Sigmoid colon (tissue), 7 donors: ENCODE results near the gene SMIM10L1. TPM values are rescaled to one million over a fixed set of nuclear protein-coding genes. Genes with fewer than 3 reads are reported as not detected.

ENCODE experiments used
- DNase-seq: peaks from one replicate; pipeline ENCODE4 v3.0.0-alpha.2; 2019
- H3K27ac ChIP-seq, 4 donors: fragments of 200-600 bp; sonication (generic); one replicate each; pipeline ENCODE4 v1.5.1; 2016 to 2019; ENCODE audit warnings: mild to moderate bottlenecking in 1 of 4
- H3K27me3 ChIP-seq, 3 donors: fragments of 200-600 bp; sonication (generic); one replicate each; pipeline ENCODE4 v1.5.1; 2019; ENCODE audit warnings: mild to moderate bottlenecking in 1 of 3
- H3K36me3 ChIP-seq, 4 donors: fragments of 200-600 bp; sonication (generic); one replicate each; pipeline ENCODE4 v1.5.1; 2016 to 2019
- H3K4me1 ChIP-seq, 4 donors: fragments of 200-600 bp; sonication (generic); one replicate each; pipeline ENCODE4 v1.5.1; 2017 to 2019
- H3K4me3 ChIP-seq, 4 donors: fragments of 200-600 bp; sonication (generic); one replicate each; pipeline ENCODE4 v1.5.1; 2017 to 2019; ENCODE audit warnings: mild to moderate bottlenecking in 2 of 4, moderate library complexity in 1 of 4
- H3K9me3 ChIP-seq, 4 donors: fragments of 200-600 bp in 3 of 4; sonication (generic) in 3 of 4; one replicate each; pipeline versions ENCODE4 v1.5.1 to v1.6.1; 2013 to 2019
- EP300 ChIP-seq, 4 donors: sonication (generic); formaldehyde crosslinking; IDR thresholded peaks; one replicate each; pipeline ENCODE4 v1.6.1; 2017; ENCODE audit warnings: antibody characterized with exemption in 4 of 4
- POLR2A ChIP-seq, 2 donors: fragments of 450-650 bp; IDR thresholded peaks; one replicate each; pipeline ENCODE4 v1.6.1; 2016; ENCODE audit warnings: antibody characterized with exemption in 2 of 2, mild to moderate bottlenecking in 2 of 2, moderate library complexity in 2 of 2
- POLR2AphosphoS5 ChIP-seq, 4 donors: sonication (generic); formaldehyde crosslinking; IDR thresholded peaks; one replicate each; pipeline ENCODE4 v1.6.1; 2017; ENCODE audit warnings: antibody characterized with exemption in 4 of 4
- WGBS, 2 donors: extraction: QIAGEN DNeasy Blood & Tissue Kit; methylation state at CpG; one replicate each; pipeline ENCODE4 v1.1.7; 2013; 5-methylcytosine and 5-hydroxymethylcytosine counted together
- intact Hi-C: fragments of 100-400 bp; cut with DNase I; formaldehyde crosslinking; loops from one replicate; pipeline ENCODE4 v1.15.1; 2023
- polyA plus RNA-seq, 3 donors: library from polyadenylated mRNA; stranded (reverse); fragments of 200-250 nt; gene quantifications; one replicate each; pipeline ENCODE4 v1.2.3, GENCODE V29; 2013
- total RNA-seq, 4 donors: library from RNA; depleted of rRNA; stranded (reverse); fragments of >200 nt; gene quantifications; one replicate each; pipeline ENCODE4 v1.1.0, GENCODE V29; 2016
- TF ChIP-seq, protein P1 (sequence below), 4 experiments: fragments of 450-650 bp in 3 of 4; fragments of 200-600 bp in 1 of 4; IDR thresholded peaks; one replicate each; pipeline ENCODE4 v1.5.1; 2016 to 2019; ENCODE audit warnings: antibody characterized with exemption in 4 of 4, mild to moderate bottlenecking in 3 of 4, moderate library complexity in 2 of 4
- donor health status: healthy with polysubstance abuse.
- donor health status: Bipolar disorder and iron deficiency.
- donor health status: healthy.

Gene SMIM10L1
- total and polyA plus RNA-seq, 7 donors = 7.6 to 17.8 (median 11.1) TPM

DNA sequence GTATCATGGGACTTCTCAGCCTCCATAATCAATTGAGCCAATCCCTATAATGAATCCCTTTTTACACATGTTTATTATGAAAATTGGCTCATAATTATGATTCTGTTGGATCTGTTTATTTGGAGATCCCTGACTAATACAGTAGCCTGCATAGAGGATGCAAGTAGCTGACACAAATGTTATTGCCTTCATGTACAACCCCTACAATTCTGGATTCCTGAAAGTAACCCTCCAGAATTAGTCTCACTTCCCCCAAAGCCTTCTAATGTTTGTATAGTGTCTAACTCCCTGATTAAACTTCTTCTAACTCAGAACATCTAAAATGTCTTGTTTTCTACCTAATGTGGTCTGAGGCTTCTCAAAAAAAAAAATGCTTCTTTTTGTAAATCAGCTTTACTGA, 6.6 kb upstream of the SMIM10L1 start:
- TF ChIP-seq, protein P1, sequence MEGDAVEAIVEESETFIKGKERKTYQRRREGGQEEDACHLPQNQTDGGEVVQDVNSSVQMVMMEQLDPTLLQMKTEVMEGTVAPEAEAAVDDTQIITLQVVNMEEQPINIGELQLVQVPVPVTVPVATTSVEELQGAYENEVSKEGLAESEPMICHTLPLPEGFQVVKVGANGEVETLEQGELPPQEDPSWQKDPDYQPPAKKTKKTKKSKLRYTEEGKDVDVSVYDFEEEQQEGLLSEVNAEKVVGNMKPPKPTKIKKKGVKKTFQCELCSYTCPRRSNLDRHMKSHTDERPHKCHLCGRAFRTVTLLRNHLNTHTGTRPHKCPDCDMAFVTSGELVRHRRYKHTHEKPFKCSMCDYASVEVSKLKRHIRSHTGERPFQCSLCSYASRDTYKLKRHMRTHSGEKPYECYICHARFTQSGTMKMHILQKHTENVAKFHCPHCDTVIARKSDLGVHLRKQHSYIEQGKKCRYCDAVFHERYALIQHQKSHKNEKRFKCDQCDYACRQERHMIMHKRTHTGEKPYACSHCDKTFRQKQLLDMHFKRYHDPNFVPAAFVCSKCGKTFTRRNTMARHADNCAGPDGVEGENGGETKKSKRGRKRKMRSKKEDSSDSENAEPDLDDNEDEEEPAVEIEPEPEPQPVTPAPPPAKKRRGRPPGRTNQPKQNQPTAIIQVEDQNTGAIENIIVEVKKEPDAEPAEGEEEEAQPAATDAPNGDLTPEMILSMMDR (IDR thresholded peaks at IDR 0.05) = no peak
- TF ChIP-seq POLR2AphosphoS5 (IDR thresholded peaks at IDR 0.05) (no peak), EP300 (IDR thresholded peaks at IDR 0.05) (no peak), POLR2A (IDR thresholded peaks at IDR 0.05) (no peak)
- Histone ChIP-seq H3K27ac (no peak overlapping the region), H3K4me3 (no peak overlapping the region), H3K4me1 (peaks cover 0 to 26% (median 9%) of the 10 kb centered on the region in 4 donors), H3K36me3 (peaks cover 0 to 23% (median 0%) of the 10 kb centered on the region in 4 donors), H3K27me3 (no peaks in the 10 kb centered on the region), H3K9me3 (no peaks in the 10 kb centered on the region)
- no peak for DNase-seq
- intact Hi-C loops = no loop called here

DNA sequence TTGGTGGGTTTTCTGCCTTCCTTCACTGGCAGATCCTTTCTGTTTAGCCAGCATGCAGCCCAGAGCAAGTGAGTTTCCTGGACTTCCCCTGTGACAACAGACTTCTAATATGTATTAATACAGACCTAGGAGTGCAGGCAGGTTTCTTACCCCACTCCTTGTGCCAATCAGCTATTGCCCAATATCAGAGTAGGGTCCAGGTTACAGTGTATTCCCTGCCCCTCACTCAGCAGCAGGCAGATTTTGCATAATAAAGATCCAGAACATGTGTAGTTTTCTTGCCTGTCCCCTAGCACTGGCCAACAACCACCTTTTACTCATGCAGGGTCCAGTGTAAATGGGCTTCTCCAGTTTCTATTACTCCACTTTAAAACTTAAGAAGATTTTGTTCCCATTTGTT, 4.7 kb upstream of the SMIM10L1 start:
- no peak overlapping the region for H3K27ac ChIP-seq
- H3K36me3 ChIP-seq = peaks cover 0 to 22% (median 0%) of the 10 kb centered on the region in 4 donors
- TF ChIP-seq, protein P1 (IDR thresholded peaks at IDR 0.05) = no peak
- TF ChIP-seq POLR2AphosphoS5 (IDR thresholded peaks at IDR 0.05) = no peak
- TF ChIP-seq EP300 (IDR thresholded peaks at IDR 0.05) = no peak
- TF ChIP-seq POLR2A (IDR thresholded peaks at IDR 0.05) = no peak
- H3K4me3 ChIP-seq = no peak overlapping the region
- intact Hi-C loops = no loop called here
- H3K27me3 ChIP-seq = no peaks in the 10 kb centered on the region
- no peaks in the 10 kb centered on the region for H3K9me3 ChIP-seq
- no peak for DNase-seq
- H3K4me1 ChIP-seq = peaks cover 0 to 34% (median 22%) of the 10 kb centered on the region in 4 donors

DNA sequence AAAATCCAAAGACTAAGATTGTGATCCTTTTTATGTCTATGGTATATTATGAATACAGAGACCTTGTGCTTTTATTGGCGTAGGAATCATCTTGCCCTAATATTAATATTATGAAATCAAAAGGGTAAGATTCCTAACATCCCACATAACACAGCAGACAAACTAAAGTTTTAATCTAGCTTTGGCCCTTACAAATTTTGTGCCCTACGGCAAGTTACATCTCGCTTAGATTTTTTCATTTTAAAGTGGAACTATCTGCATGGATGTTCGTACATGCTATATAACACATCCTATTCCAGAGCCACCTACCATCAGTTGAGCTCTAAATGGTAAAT, 217 bp upstream of the SMIM10L1 start:
- H3K36me3 ChIP-seq = peaks cover 0 to 3% (median 0%) of the 10 kb centered on the region in 4 donors
- peak overlapping the region; percentile 79 to 98 (median 90) for H3K4me3 ChIP-seq
- TF ChIP-seq POLR2A (IDR thresholded peaks at IDR 0.05) (no peak), EP300 (IDR thresholded peaks at IDR 0.05) (no peak), POLR2AphosphoS5 (IDR thresholded peaks at IDR 0.05) (no peak)
- TF ChIP-seq, protein P1 (IDR thresholded peaks at IDR 0.05) = no peak
- WGBS, 2 donors = 3 to 4% methylated on average over 4 of the region's 4 CpGs
- H3K27ac ChIP-seq = peak overlapping the region; percentile 95 to 99 (median 97)
- H3K9me3 ChIP-seq = no peaks in the 10 kb centered on the region
- no peaks in the 10 kb centered on the region for H3K27me3 ChIP-seq
- intact Hi-C loops = loop anchor here (2.0 to 10.0 kb wide), 2 partner anchors 448 to 806 kb away; partner anchors contain the start of gene YBX3
- H3K4me1 ChIP-seq = peaks cover 0 to 53% (median 37%) of the 10 kb centered on the region in 4 donors
- no peak for DNase-seq

DNA sequence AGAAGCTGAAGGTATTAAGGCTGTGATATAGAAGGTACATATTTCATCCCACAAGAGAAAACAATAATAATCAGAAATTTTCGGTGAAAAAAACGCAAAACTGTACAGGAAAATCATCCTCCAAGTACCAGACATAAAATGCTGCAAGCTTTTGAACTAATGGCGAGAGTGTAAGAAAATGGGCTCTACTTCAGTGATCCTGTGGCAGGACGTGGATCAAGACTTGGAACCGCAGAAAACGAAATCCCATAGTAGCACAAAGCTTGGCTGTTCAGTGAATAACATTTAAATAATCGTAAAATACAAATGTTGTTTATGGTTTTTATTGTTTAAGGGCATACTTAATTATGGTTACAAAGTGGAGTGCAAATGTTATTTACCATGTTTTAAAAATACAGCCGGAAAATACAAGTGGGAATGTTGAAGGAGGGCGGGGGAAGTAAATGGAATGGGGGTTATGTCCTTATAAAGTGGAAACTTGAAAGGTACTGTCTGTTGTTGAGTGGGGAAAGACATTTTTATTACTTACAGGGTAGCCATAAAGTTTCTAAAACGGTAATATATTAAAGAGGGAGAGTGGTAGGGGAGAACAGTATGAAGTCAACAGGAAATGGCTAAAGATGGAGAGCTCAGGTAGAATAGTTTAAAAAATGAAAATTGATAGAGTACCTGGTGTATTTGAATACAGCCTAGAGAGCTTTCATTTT, 1.1 kb downstream of the SMIM10L1 start:
- Histone ChIP-seq H3K9me3 (no peaks in the 10 kb centered on the region), H3K4me1 (peaks cover 0 to 53% (median 37%) of the 10 kb centered on the region in 4 donors), H3K27me3 (no peaks in the 10 kb centered on the region), H3K4me3 (peak overlapping the region; percentile 79 to 98 (median 90)), H3K36me3 (peaks cover 0 to 3% (median 0%) of the 10 kb centered on the region in 4 donors), H3K27ac (peak overlapping the region; percentile 95 to 99 (median 97))
- DNase-seq = no peak
- 1 to 5% methylated on average over 10 of the region's 10 CpGs for WGBS, 2 donors
- no peak for TF ChIP-seq POLR2A (IDR thresholded peaks at IDR 0.05)
- TF ChIP-seq, protein P1 (IDR thresholded peaks at IDR 0.05) = no peak
- no peak for TF ChIP-seq POLR2AphosphoS5 (IDR thresholded peaks at IDR 0.05)
- no peak for TF ChIP-seq EP300 (IDR thresholded peaks at IDR 0.05)
- intact Hi-C loops = loop anchor here (2.0 to 10.0 kb wide), 2 partner anchors 449 to 807 kb away; partner anchors contain the start of gene YBX3
